Mesenchymal stem cell (in vitro differentiated cells and primary cell): ENCODE measurements around the gene ME3.

Experiments used
- DNase-seq: peaks from one replicate; pipeline ENCODE4 v3.0.0-alpha.2; 2013
- H2AFZ ChIP-seq: one replicate; pipeline ENCODE4 v1.6.1; 2013; ENCODE audit warnings: low read depth, mild to moderate bottlenecking, control low read depth, inconsistent platforms, low read length, moderate library complexity
- H2AK5ac ChIP-seq: 2 replicates; pipeline ENCODE4 v1.6.1; 2013; ENCODE audit warnings: low read length, moderate library complexity, mild to moderate bottlenecking, inconsistent platforms; ENCODE audit not compliant: severe bottlenecking
- H2BK120ac ChIP-seq: one replicate; pipeline ENCODE4 v1.6.1; 2013; ENCODE audit warnings: low read depth, mild to moderate bottlenecking, inconsistent platforms, low read length, moderate library complexity
- H2BK12ac ChIP-seq, 2 experiments: one replicate each; pipeline ENCODE4 v1.6.1; 2013; ENCODE audit warnings: inconsistent platforms in 2 of 2, low read length in 2 of 2, mild to moderate bottlenecking in 2 of 2, moderate library complexity in 2 of 2, control low read depth in 1 of 2
- H2BK15ac ChIP-seq: one replicate; pipeline ENCODE4 v1.6.1; 2013; ENCODE audit warnings: mild to moderate bottlenecking, low read depth, inconsistent platforms; ENCODE audit not compliant: poor library complexity, severe bottlenecking
- H2BK5ac ChIP-seq: 2 replicates; pipeline ENCODE4 v1.6.1; 2013; ENCODE audit warnings: low read depth, mild to moderate bottlenecking, low read length, control low read depth, inconsistent platforms; ENCODE audit not compliant: poor library complexity, severe bottlenecking
- H3K14ac ChIP-seq, 2 experiments: one replicate each; pipeline ENCODE4 v1.6.1; 2013; ENCODE audit warnings: inconsistent platforms in 2 of 2, low read length in 2 of 2, control low read depth in 1 of 2, mild to moderate bottlenecking in 1 of 2, moderate library complexity in 1 of 2
- H3K18ac ChIP-seq, 2 experiments: one replicate each; pipeline ENCODE4 v1.6.1; 2013; ENCODE audit warnings: inconsistent platforms in 2 of 2, low read length in 2 of 2, control low read depth in 1 of 2, low read depth in 1 of 2, mild to moderate bottlenecking in 1 of 2
- H3K23ac ChIP-seq, 2 experiments: one replicate each; pipeline ENCODE4 v1.6.1; 2013; ENCODE audit warnings: inconsistent platforms in 2 of 2, low read length in 2 of 2, mild to moderate bottlenecking in 2 of 2, moderate library complexity in 2 of 2, control low read depth in 1 of 2
- H3K27ac ChIP-seq: 2 replicates; pipeline ENCODE4 v1.5.1; 2013; ENCODE audit warnings: mild to moderate bottlenecking, moderate library complexity, low read length, control low read depth, inconsistent platforms; ENCODE audit not compliant: poor library complexity, severe bottlenecking
- H3K27me3 ChIP-seq, 2 experiments: 2 replicates each; pipeline versions ENCODE4 v1.6.1 to v1.7.0; 2013; ENCODE audit warnings: low read length in 2 of 2, mild to moderate bottlenecking in 2 of 2, moderate library complexity in 2 of 2, control low read depth in 1 of 2, inconsistent platforms in 1 of 2; ENCODE audit not compliant: control insufficient read depth in 1 of 2, insufficient read depth in 1 of 2
- H3K36me3 ChIP-seq, 2 experiments: 2 replicates each; pipeline versions ENCODE4 v1.6.1 to v1.7.0; 2013; ENCODE audit warnings: low read length in 2 of 2, control low read depth in 1 of 2, inconsistent platforms in 1 of 2, low read depth in 1 of 2, mild to moderate bottlenecking in 1 of 2; ENCODE audit not compliant: insufficient read depth in 2 of 2, control insufficient read depth in 1 of 2
- H3K4ac ChIP-seq, 2 experiments: one replicate each; pipeline ENCODE4 v1.6.1; 2013; ENCODE audit warnings: inconsistent platforms in 2 of 2, low read length in 2 of 2, mild to moderate bottlenecking in 2 of 2, moderate library complexity in 2 of 2, control low read depth in 1 of 2, low read depth in 1 of 2
- H3K4me1 ChIP-seq: 2 replicates; pipeline ENCODE4 v1.6.1; 2013; ENCODE audit warnings: low read depth, low read length, control low read depth; ENCODE audit not compliant: control insufficient read depth, insufficient read depth
- H3K4me2 ChIP-seq: 2 replicates; pipeline ENCODE4 v1.6.1; 2013; ENCODE audit warnings: low read length, mild to moderate bottlenecking, inconsistent platforms; ENCODE audit not compliant: poor library complexity, severe bottlenecking
- H3K4me3 ChIP-seq, 2 experiments: 2 replicates each; pipeline versions ENCODE4 v1.5.1 to v1.7.0; 2013; ENCODE audit warnings: low read length in 2 of 2, mild to moderate bottlenecking in 2 of 2, control low read depth in 1 of 2, low read depth in 1 of 2; ENCODE audit not compliant: insufficient read depth in 1 of 2
- H3K79me1 ChIP-seq: replicated peaks from 2 replicates; pipeline ENCODE4 v1.6.1; 2013; ENCODE audit warnings: mild to moderate bottlenecking, control low read depth, low read length, inconsistent platforms; ENCODE audit not compliant: poor library complexity, severe bottlenecking
- H3K9ac ChIP-seq: 2 replicates; pipeline ENCODE4 v1.7.0; 2013; ENCODE audit warnings: mild to moderate bottlenecking, low read length, moderate library complexity
- H3K9me3 ChIP-seq: 2 replicates; pipeline ENCODE4 v1.7.0; 2013; ENCODE audit warnings: mild to moderate bottlenecking, low read length; ENCODE audit not compliant: control insufficient read depth
- H4K8ac ChIP-seq: one replicate; pipeline ENCODE4 v1.6.1; 2013; ENCODE audit warnings: inconsistent platforms, mild to moderate bottlenecking, low read length, moderate library complexity
- H4K91ac ChIP-seq: one replicate; pipeline ENCODE4 v1.6.1; 2013; ENCODE audit warnings: mild to moderate bottlenecking, low read length, inconsistent platforms
- WGBS: methylation state at CpG from one replicate; pipeline ENCODE4 v1.1.7; 2013; ENCODE audit warnings: mixed read lengths; 5-methylcytosine and 5-hydroxymethylcytosine counted together

The ME3 gene

DNA sequence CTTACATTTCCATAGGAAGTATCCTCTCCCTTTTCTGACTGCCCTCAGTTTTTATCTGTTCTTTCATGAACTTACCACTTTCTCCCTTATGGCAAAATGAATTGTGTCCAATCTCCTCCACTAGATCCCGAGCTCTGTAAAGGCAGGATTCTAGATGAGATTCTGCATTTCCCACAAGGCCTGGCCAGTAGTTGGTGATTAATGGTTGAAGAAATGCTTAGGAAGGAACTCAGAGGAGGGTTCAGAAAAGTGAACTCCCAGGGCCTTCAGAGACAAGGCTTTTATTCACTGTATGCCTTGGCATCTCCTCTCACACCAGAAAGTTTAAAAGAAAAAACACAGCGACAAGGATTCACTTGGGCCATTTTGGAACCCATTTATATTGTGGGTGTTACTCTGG lies 231.6 kb downstream of the ME3 start:
- Histone ChIP-seq H4K8ac (no peak overlapping the region), H3K36me3 (peaks cover 3 to 11% of the 10 kb centered on the region in 2 experiments), H3K4me2 (no peak overlapping the region), H2BK12ac (peak overlapping the region; percentile 6 to 87), H3K23ac (no peak overlapping the region), H2BK120ac (no peak overlapping the region), H3K4me1 (peaks cover 6% of the 10 kb centered on the region), H2AFZ (no peak overlapping the region), H2BK15ac (no peak overlapping the region), H2BK5ac (no peak overlapping the region), H3K4me3 (no peak overlapping the region), H3K27ac (no peak overlapping the region), H3K27me3 (no peaks in the 10 kb centered on the region), H3K9ac (peak overlapping the region; percentile 71), H3K79me1 (no peaks in the 10 kb centered on the region), H3K18ac (peak overlapping the region in 1 of 2 experiments; percentile 25), H4K91ac (no peak overlapping the region), H3K4ac (peak overlapping the region in 1 of 2 experiments; percentile 13), H3K14ac (no peak overlapping the region), H2AK5ac (no peak overlapping the region), H3K9me3 (no peaks in the 10 kb centered on the region)
- WGBS, result 85% methylated on average over 2 of the region's 2 CpGs
- no peak for DNase-seq

DNA sequence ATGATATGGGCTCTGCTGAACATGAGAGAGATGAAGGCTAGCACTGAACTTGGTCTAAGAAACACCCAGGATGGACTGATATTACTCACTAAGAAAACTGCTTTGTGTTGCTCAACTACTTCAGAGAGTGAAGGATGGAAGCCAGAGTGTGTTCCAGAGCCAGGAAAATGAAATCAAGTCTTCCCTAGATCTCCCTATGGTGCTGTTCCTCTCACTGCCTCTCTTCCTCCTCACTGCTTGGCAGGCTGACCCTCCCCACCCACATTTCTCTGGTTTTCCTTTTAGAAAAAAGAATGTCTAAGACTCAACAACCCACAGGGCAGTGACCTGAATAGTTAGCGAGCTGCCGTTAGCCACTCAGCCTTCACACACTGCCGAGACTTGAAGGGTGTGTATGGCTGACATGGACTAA lies 232.1 kb downstream of the ME3 start:
- peak overlapping the region; percentile 71 for H3K9ac ChIP-seq
- peaks cover 4 to 7% of the 10 kb centered on the region in 2 experiments for H3K36me3 ChIP-seq
- peak overlapping the region in 1 of 2 experiments; percentile 54 for H3K4ac ChIP-seq
- H3K79me1 ChIP-seq, result no peaks in the 10 kb centered on the region
- peaks cover 6% of the 10 kb centered on the region for H3K4me1 ChIP-seq
- no peak overlapping the region for H2BK5ac ChIP-seq
- H3K27me3 ChIP-seq, result no peaks in the 10 kb centered on the region
- H3K14ac ChIP-seq, result peak overlapping the region in 1 of 2 experiments; percentile 11
- WGBS, result 53% methylated on average over 3 of the region's 3 CpGs
- peak overlapping the region; percentile 25 to 72 for H3K18ac ChIP-seq
- no peak overlapping the region for H3K4me2 ChIP-seq
- no peak overlapping the region for H2AFZ ChIP-seq
- peak overlapping the region in 1 of 2 experiments; percentile 31 for H3K4me3 ChIP-seq
- H4K8ac ChIP-seq, result peak overlapping the region; percentile 57
- no peak overlapping the region for H4K91ac ChIP-seq
- H2BK12ac ChIP-seq, result peak overlapping the region; percentile 15 to 94
- H3K23ac ChIP-seq, result no peak overlapping the region
- no peak overlapping the region for H3K27ac ChIP-seq
- no peak overlapping the region for H2AK5ac ChIP-seq
- no peak overlapping the region for H2BK120ac ChIP-seq
- no peaks in the 10 kb centered on the region for H3K9me3 ChIP-seq
- DNase-seq, result peak; percentile 63
- no peak overlapping the region for H2BK15ac ChIP-seq

DNA sequence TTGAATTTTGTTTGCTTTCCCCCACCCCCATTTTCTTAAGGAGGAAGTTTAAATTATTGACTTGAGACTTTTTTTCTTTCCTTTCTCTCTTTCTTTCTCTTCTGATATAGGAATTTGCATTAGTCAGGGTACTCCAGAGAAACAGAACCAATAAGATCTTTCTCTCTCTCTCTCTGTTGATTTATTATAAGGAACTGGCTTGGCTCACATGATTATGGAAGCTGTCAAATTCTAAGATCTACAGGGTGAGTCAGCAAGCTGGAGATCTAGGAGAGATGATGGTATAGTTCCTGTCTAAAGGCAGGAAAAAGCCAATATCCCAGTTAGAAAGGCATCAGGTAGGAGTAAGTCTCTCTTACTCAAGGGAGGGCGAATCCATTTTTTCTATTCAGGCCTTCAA lies 233.7 kb downstream of the ME3 start:
- H2BK5ac ChIP-seq, result no peak overlapping the region
- H3K9ac ChIP-seq, result no peak overlapping the region
- H3K4me2 ChIP-seq, result no peak overlapping the region
- no peaks in the 10 kb centered on the region for H3K9me3 ChIP-seq
- H3K18ac ChIP-seq, result no peak overlapping the region
- no peak overlapping the region for H2AK5ac ChIP-seq
- no peaks in the 10 kb centered on the region for H3K79me1 ChIP-seq
- H2BK120ac ChIP-seq, result no peak overlapping the region
- H3K23ac ChIP-seq, result no peak overlapping the region
- H3K14ac ChIP-seq, result no peak overlapping the region
- WGBS, result no CpG with 5 or more reads among the region's 1 CpG
- DNase-seq, result peak; percentile 89
- no peaks in the 10 kb centered on the region for H3K27me3 ChIP-seq
- no peak overlapping the region for H2BK12ac ChIP-seq
- H4K8ac ChIP-seq, result no peak overlapping the region
- H2BK15ac ChIP-seq, result no peak overlapping the region
- H4K91ac ChIP-seq, result no peak overlapping the region
- peaks cover 0 to 6% of the 10 kb centered on the region in 2 experiments for H3K36me3 ChIP-seq
- peaks cover 6% of the 10 kb centered on the region for H3K4me1 ChIP-seq
- H3K4ac ChIP-seq, result no peak overlapping the region
- H2AFZ ChIP-seq, result no peak overlapping the region
- H3K4me3 ChIP-seq, result no peak overlapping the region
- H3K27ac ChIP-seq, result no peak overlapping the region

DNA sequence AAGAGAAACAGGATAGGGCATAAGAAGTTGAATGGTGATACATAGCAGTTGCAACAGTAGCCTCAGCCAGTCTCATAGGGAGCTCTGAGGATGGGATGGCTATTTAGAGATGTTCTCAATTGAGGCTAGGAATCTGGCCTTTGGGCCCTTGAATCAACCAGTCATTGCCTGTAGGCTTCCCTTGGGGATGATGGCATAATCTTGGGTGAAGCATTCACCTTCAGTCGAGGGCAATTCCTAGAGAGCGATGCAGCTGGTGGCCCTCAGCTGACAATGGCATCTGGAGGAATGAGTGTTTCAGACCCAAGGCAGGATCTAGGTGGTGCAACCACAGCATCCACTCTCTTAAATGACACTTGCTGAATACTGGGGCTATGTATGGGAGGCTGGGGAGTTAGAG lies 236.7 kb downstream of the ME3 start:
- H3K14ac ChIP-seq, result no peak overlapping the region
- peak overlapping the region in 1 of 2 experiments; percentile 1 for H3K18ac ChIP-seq
- no peak overlapping the region for H4K91ac ChIP-seq
- DNase-seq, result no peak
- H3K36me3 ChIP-seq, result peaks cover 0 to 11% of the 10 kb centered on the region in 2 experiments
- H3K9ac ChIP-seq, result no peak overlapping the region
- H2BK5ac ChIP-seq, result no peak overlapping the region
- no peak overlapping the region for H2AFZ ChIP-seq
- H2BK12ac ChIP-seq, result peak overlapping the region in 1 of 2 experiments; percentile 31
- H3K4me2 ChIP-seq, result no peak overlapping the region
- H4K8ac ChIP-seq, result no peak overlapping the region
- peaks cover 1% of the 10 kb centered on the region for H3K4me1 ChIP-seq
- H3K4me3 ChIP-seq, result no peak overlapping the region
- 93% methylated on average over 2 of the region's 2 CpGs for WGBS
- H3K9me3 ChIP-seq, result no peaks in the 10 kb centered on the region
- peak overlapping the region in 1 of 2 experiments; percentile 67 for H3K4ac ChIP-seq
- no peak overlapping the region for H2BK120ac ChIP-seq
- no peak overlapping the region for H3K23ac ChIP-seq
- no peak overlapping the region for H2BK15ac ChIP-seq
- no peaks in the 10 kb centered on the region for H3K79me1 ChIP-seq
- H3K27me3 ChIP-seq, result no peaks in the 10 kb centered on the region
- no peak overlapping the region for H3K27ac ChIP-seq
- no peak overlapping the region for H2AK5ac ChIP-seq
